ENCODE measurements around the gene CNP. TPM values are rescaled to one million over a fixed set of nuclear protein-coding genes. Genes with fewer than 3 reads are reported as not detected.

The CNP gene
- total RNA-seq, 1 experiment from 2014 or later = 79.9 TPM

- intact Hi-C loops (cut with micrococcal nuclease; ENCODE audit: unreplicated experiment) = no loop called here
- in situ Hi-C loops (cut with HindIII; ENCODE audit: low pct_unique_long_range_greater_than_20kb, low sequenced_read_pairs) = no loop called here
- H3K36me3 ChIP-seq (ENCODE audit: control insufficient read depth, insufficient read depth, low read length) = no peaks in the 10 kb centered on the region
- BruUV-seq (replicated peaks) = no TSS peak
- CTCF ChIA-PET = interaction anchor here (1.0 kb wide), 1 partner anchor 27 kb away, joined by 3 read pairs; the partner anchor contains the start of gene ODAD4
- TF ChIP-seq POLR2AphosphoS5 (IDR thresholded peaks at IDR 0.05; ENCODE audit: low read depth, low read length) (no peak), SIN3A (IDR thresholded peaks at IDR 0.05; ENCODE audit: borderline replicate concordance, insufficient read depth, low read depth, low read length) (no peak), REST (IDR thresholded peaks at IDR 0.05; ENCODE audit: insufficient read depth in 1 of 2, low read depth in 2 of 2, low read length in 1 of 2) (no peak), CTCF (IDR thresholded peaks at IDR 0.05) (no peak), TCF7L2 (IDR thresholded peaks at IDR 0.05; ENCODE audit: low read depth, low read length) (no peak)
- no peaks in the 10 kb centered on the region for H3K27me3 ChIP-seq (ENCODE audit: control insufficient read depth, insufficient read depth, low read length)
- no peak overlapping the region for H3K4me3 ChIP-seq (ENCODE audit: low read depth in 2 of 2, low read length in 2 of 2)
- no peak for DNase-seq (ENCODE audit: low read depth, low spot score)
- peaks cover 3% of the 10 kb centered on the region for H3K4me1 ChIP-seq (ENCODE audit: control insufficient read depth, insufficient read depth, low read length)
- no peaks in the 10 kb centered on the region for H3K9me3 ChIP-seq (ENCODE audit: control insufficient read depth, insufficient read depth, low read depth, low read length)
- ATAC-seq = no peak
- H3K27ac ChIP-seq (ENCODE audit: low read length) = no peak overlapping the region
- POLR2A ChIA-PET = interaction anchor here (0.5 kb wide), 1 partner anchor 40 kb away, joined by 3 read pairs; no protein-coding TSS in a partner anchor
Observed at GRCh38 chr17:41957869-41958439, 8.6 kb upstream of the CNP start.

GRCh38 chr17:41959030-41959335 is 7.6 kb upstream of the CNP start:
- no peak for TF ChIP-seq SIN3A (IDR thresholded peaks at IDR 0.05; ENCODE audit: borderline replicate concordance, insufficient read depth, low read depth, low read length)
- TF ChIP-seq CTCF (IDR thresholded peaks at IDR 0.05) = no peak
- TF ChIP-seq REST (IDR thresholded peaks at IDR 0.05; ENCODE audit: insufficient read depth in 1 of 2, low read depth in 2 of 2, low read length in 1 of 2) = no peak
- no peak for TF ChIP-seq TCF7L2 (IDR thresholded peaks at IDR 0.05; ENCODE audit: low read depth, low read length)
- TF ChIP-seq POLR2AphosphoS5 (IDR thresholded peaks at IDR 0.05; ENCODE audit: low read depth, low read length) = no peak
- H3K27ac ChIP-seq (ENCODE audit: low read length) = no peak overlapping the region
- H3K4me3 ChIP-seq (ENCODE audit: low read depth in 2 of 2, low read length in 2 of 2) = no peak overlapping the region
- peaks cover 3% of the 10 kb centered on the region for H3K4me1 ChIP-seq (ENCODE audit: control insufficient read depth, insufficient read depth, low read length)
- no peaks in the 10 kb centered on the region for H3K36me3 ChIP-seq (ENCODE audit: control insufficient read depth, insufficient read depth, low read length)
- ChIA-PET CTCF (no interaction called here), POLR2A (interaction anchor here (1.3 kb wide), 1 partner anchor 29 kb away, joined by 4 read pairs; the partner anchor contains the start of gene ODAD4)
- DNase-seq (ENCODE audit: low read depth, low spot score) (no peak), ATAC-seq (no peak; the same call in 1 of the 2 replicates)
- intact Hi-C loops (cut with micrococcal nuclease; ENCODE audit: unreplicated experiment) (no loop called here), in situ Hi-C loops (cut with HindIII; ENCODE audit: low pct_unique_long_range_greater_than_20kb, low sequenced_read_pairs) (no loop called here)
- H3K27me3 ChIP-seq (ENCODE audit: control insufficient read depth, insufficient read depth, low read length) = no peaks in the 10 kb centered on the region
- no peaks in the 10 kb centered on the region for H3K9me3 ChIP-seq (ENCODE audit: control insufficient read depth, insufficient read depth, low read depth, low read length)
- no TSS peak for BruUV-seq (replicated peaks)

All from Panc1 (cell line).